ENCODE data around the gene MINDY4.

- no peak for TF ChIP-seq CTCF (IDR thresholded peaks at IDR 0.05; ENCODE audit: insufficient read depth, low read length)
- no peak for TF ChIP-seq REST (IDR thresholded peaks at IDR 0.05; ENCODE audit: insufficient replicate concordance, low read depth)
- TF ChIP-seq POLR2AphosphoS5 (IDR thresholded peaks at IDR 0.05; ENCODE audit: low read depth), result no peak
- TF ChIP-seq SPI1 (IDR thresholded peaks at IDR 0.05; ENCODE audit: borderline replicate concordance, low read depth), result no peak
These were observed 151.4 kb downstream of the MINDY4 start for GRCh38 chr7:30922596-30922995.

Data from HL-60 (cell line).